BE2C (cell line): Measurements from ENCODE around the gene PCSK5.

Experiments used
- DNase-seq: peaks from one replicate; pipeline ENCODE4 v3.0.0-alpha.2; 2020
- H3K27me3 ChIP-seq: fragments of 250-450 bp; sonication (Bioruptor Pico); 2 replicates; pipeline ENCODE4 v1.5.1; 2020; ENCODE audit warnings: mild to moderate bottlenecking
- H3K36me3 ChIP-seq: fragments of 250-450 bp; sonication (Bioruptor Pico); 2 replicates; pipeline ENCODE4 v1.5.1; 2020; ENCODE audit warnings: mild to moderate bottlenecking
- H3K4me1 ChIP-seq: fragments of 250-450 bp; sonication (Bioruptor Pico); 2 replicates; pipeline ENCODE4 v1.5.1; 2020
- H3K4me3 ChIP-seq: 2 replicates; pipeline ENCODE4 v1.5.1; 2011; ENCODE audit warnings: low read depth, low read length
- H3K9me3 ChIP-seq: fragments of 250-450 bp; sonication (Bioruptor Pico); 2 replicates; pipeline ENCODE4 v1.5.1; 2020
- TF ChIP-seq, protein P1 (sequence below): IDR thresholded peaks from 2 replicates; pipeline ENCODE4 v1.5.1; 2012; ENCODE audit warnings: mild to moderate bottlenecking, low read depth, low read length

Gene PCSK5

DNA sequence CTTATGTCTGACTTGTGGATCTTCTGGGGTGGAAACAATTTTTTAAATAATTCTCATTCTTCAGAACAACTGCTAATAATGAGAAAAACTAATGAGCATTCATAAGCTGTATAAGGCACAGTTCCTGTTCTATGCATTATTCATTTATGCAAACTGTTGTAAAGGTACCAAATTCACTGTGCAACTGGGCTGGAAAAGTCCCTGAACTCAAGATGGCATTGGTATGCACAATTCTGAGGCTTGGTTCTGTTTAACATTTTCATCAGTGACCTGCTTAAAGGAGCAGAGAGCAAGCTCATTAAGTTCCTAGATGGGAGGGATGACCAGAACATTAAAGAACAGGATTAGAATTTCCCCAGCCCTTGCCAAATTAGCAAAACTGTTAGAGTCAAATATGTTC lies 399.2 kb downstream of the PCSK5 start:
- Histone ChIP-seq H3K4me1 (peaks cover 10% of the 10 kb centered on the region), H3K4me3 (no peak overlapping the region), H3K36me3 (no peaks in the 10 kb centered on the region), H3K9me3 (no peaks in the 10 kb centered on the region), H3K27me3 (no peaks in the 10 kb centered on the region)
- no peak for DNase-seq
- TF ChIP-seq, protein P1, sequence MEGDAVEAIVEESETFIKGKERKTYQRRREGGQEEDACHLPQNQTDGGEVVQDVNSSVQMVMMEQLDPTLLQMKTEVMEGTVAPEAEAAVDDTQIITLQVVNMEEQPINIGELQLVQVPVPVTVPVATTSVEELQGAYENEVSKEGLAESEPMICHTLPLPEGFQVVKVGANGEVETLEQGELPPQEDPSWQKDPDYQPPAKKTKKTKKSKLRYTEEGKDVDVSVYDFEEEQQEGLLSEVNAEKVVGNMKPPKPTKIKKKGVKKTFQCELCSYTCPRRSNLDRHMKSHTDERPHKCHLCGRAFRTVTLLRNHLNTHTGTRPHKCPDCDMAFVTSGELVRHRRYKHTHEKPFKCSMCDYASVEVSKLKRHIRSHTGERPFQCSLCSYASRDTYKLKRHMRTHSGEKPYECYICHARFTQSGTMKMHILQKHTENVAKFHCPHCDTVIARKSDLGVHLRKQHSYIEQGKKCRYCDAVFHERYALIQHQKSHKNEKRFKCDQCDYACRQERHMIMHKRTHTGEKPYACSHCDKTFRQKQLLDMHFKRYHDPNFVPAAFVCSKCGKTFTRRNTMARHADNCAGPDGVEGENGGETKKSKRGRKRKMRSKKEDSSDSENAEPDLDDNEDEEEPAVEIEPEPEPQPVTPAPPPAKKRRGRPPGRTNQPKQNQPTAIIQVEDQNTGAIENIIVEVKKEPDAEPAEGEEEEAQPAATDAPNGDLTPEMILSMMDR: no peak

DNA sequence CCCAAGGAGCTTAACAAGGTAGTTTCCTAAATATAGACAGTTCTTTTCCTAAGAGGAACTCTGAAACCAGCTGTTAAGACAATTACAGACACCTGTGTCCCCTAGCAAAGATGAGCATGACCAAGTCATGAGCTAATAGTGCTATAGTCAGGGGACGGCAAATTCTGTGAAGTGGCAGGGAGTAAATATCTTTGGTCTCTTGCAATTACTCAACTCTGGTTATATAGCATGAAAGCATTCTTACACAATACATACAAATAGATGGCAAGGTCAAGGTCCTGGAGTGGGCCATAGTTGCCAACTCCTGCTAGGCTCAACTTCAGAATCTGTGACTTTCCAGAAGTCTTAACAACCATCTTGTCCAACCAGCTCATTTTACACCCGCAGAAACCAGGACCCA lies 400.1 kb downstream of the PCSK5 start:
- TF ChIP-seq, protein P1: no peak
- DNase-seq: no peak
- H3K4me1 ChIP-seq: peaks cover 10% of the 10 kb centered on the region
- H3K9me3 ChIP-seq: no peaks in the 10 kb centered on the region
- H3K27me3 ChIP-seq: no peaks in the 10 kb centered on the region
- H3K4me3 ChIP-seq: no peak overlapping the region
- no peaks in the 10 kb centered on the region for H3K36me3 ChIP-seq

DNA sequence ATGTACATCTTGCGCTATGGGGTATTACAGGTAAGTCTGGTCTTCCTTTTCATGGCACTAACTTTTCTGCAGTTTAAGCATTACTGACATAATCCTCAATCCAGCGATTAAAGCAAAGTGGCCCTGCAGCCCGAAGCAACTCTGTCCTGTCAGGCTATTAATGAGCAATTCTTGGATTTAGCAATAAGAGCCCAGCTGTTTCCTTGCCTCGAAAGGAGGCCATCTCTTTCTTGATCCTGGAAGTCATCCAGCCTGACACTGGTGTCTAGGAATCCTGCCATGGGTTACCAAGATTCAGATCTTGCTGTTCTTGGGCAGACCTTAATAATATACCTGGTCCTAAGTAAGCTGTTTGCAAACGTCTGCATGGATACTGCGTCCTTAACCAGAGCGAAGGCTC lies 401.8 kb downstream of the PCSK5 start:
- H3K4me1 ChIP-seq: peaks cover 10% of the 10 kb centered on the region
- H3K4me3 ChIP-seq: no peak overlapping the region
- no peaks in the 10 kb centered on the region for H3K36me3 ChIP-seq
- H3K9me3 ChIP-seq: no peaks in the 10 kb centered on the region
- no peak for DNase-seq
- TF ChIP-seq, protein P1: no peak
- H3K27me3 ChIP-seq: no peaks in the 10 kb centered on the region

DNA sequence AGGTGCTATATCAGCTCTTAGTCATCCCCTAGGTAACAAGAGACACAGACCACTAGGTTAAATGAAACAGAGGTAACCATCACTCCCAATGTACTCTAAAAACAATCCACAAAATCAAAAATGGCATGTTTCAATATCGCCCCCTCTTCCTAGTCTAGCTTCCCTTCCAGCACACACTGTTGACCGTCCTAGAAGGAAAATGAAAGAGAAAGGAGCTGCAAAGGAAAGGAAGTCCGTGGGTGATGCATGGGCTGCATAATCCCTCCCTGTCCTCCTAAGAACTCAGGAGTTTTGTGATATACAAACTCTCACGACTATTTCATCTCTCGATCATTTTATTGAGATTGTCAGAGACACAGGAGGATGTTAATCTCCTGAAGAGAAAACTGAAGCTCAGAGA lies 402.2 kb downstream of the PCSK5 start:
- TF ChIP-seq, protein P1: no peak
- DNase-seq: no peak
- H3K9me3 ChIP-seq: no peaks in the 10 kb centered on the region
- peaks cover 10% of the 10 kb centered on the region for H3K4me1 ChIP-seq
- no peak overlapping the region for H3K4me3 ChIP-seq
- no peaks in the 10 kb centered on the region for H3K36me3 ChIP-seq
- no peaks in the 10 kb centered on the region for H3K27me3 ChIP-seq

DNA sequence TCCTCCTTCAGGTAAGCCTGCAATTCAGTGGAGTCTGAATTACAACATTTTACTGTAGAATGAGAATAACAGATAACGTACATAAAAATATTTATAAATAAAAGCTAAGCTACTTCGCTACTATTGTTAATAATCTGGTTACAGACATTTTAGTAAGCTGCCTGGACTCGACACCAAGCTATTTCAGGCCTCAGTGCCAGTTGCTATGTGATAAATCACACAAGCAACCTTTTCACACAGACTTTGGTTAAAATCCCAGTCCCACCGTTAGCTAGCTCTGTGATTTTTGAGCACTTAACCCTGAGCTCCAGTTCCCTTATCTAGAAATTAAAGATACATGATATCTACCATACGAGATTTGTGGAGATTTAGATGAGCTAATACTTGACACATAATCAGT lies 403.8 kb downstream of the PCSK5 start:
- Histone ChIP-seq H3K4me1 (peaks cover 10% of the 10 kb centered on the region), H3K9me3 (no peaks in the 10 kb centered on the region), H3K27me3 (no peaks in the 10 kb centered on the region), H3K36me3 (no peaks in the 10 kb centered on the region), H3K4me3 (no peak overlapping the region)
- no peak for DNase-seq
- TF ChIP-seq, protein P1: no peak

DNA sequence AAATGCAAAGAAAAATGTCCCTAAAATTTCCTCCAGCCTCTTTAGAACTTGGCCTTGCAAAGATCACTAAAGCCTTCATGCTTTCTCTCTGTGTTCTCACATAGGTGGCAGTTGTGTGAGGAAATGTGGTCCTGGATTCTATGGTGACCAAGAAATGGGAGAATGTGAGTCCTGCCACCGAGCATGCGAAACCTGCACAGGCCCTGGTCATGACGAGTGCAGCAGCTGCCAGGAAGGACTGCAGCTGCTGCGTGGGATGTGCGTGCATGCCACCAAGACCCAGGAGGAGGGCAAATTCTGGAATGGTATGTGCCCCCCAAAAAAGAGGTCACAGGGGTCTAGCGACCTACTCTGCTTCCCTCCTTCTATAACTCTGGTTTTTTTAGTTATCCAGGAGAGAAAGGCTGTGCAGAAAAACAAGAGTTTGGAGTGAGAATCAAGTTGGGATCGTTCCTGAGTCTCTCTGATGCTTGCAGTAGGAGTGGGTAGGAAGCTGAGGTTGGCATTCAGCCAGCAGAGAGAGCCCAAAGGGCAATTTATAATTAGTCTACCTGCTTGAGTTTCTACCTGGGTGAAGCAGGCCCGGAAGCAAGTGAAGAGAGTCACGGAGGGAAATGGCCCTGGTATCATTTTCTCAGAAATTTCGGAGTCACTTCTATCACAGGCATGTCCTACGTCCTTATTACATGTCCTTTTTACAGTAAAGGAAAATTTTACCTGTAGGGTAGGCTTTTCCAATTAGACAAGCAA lies 406.3 kb downstream of the PCSK5 start:
- H3K27me3 ChIP-seq: no peaks in the 10 kb centered on the region
- H3K4me3 ChIP-seq: no peak overlapping the region
- no peaks in the 10 kb centered on the region; the same call in 1 of the 2 replicates for H3K4me1 ChIP-seq
- H3K36me3 ChIP-seq: no peaks in the 10 kb centered on the region
- DNase-seq: no peak
- no peaks in the 10 kb centered on the region for H3K9me3 ChIP-seq
- TF ChIP-seq, protein P1: no peak
